SK-N-SH (cell line): ENCODE results near the gene POLN.

Source experiments
- CHD2 ChIP-seq: fragments of 150-350 bp; IDR thresholded peaks from 2 replicates; pipeline ENCODE4 v1.6.1; 2018; ENCODE audit warnings: low read length; ENCODE audit not compliant: partially characterized antibody
- CTCF ChIP-seq: fragments of 200-600 bp; sonication (generic); IDR thresholded peaks from 2 replicates; pipeline ENCODE4 v1.6.1; 2017; ENCODE audit warnings: antibody characterized with exemption, mild to moderate bottlenecking, moderate library complexity
- EP300 ChIP-seq, 2 experiments: IDR thresholded peaks; 2 replicates each; pipeline versions ENCODE4 v1.4.0 to v1.6.1; 2012; ENCODE audit warnings: borderline replicate concordance in 1 of 2, low read depth in 1 of 2, low read length in 1 of 2
- EZH2phosphoT487 ChIP-seq: fragments of 200-600 bp; sonication (generic); IDR thresholded peaks from 2 replicates; pipeline ENCODE4 v1.6.1; 2017; ENCODE audit warnings: low read depth, mixed run types, mild to moderate bottlenecking, antibody characterized with exemption, moderate library complexity, borderline replicate concordance
- GATA2 ChIP-seq: sonication (generic); formaldehyde crosslinking; IDR thresholded peaks from 2 replicates; pipeline ENCODE4 v1.5.0; 2020; ENCODE audit warnings: mild to moderate bottlenecking, missing genetic modification reagents
- JUND ChIP-seq: IDR thresholded peaks from 2 replicates; pipeline ENCODE4 v1.4.0; 2012
- MAX ChIP-seq: IDR thresholded peaks from 2 replicates; pipeline ENCODE4 v1.4.0; 2012; ENCODE audit warnings: low read depth
- MEF2A ChIP-seq: IDR thresholded peaks from 2 replicates; pipeline ENCODE4 v1.4.0; 2012; ENCODE audit warnings: low read depth, borderline replicate concordance
- POLR2AphosphoS5 ChIP-seq: IDR thresholded peaks from 2 replicates; pipeline ENCODE4 v1.6.1; 2012; ENCODE audit warnings: low read depth, low read length
- RFX5 ChIP-seq: IDR thresholded peaks from 2 replicates; pipeline ENCODE4 v1.6.1; 2012; ENCODE audit warnings: mild to moderate bottlenecking, improper control_type of control experiment, low read length
- RXRA ChIP-seq: IDR thresholded peaks from 2 replicates; pipeline ENCODE4 v1.4.0; 2012; ENCODE audit warnings: low read depth, mild to moderate bottlenecking, borderline replicate concordance
- TCF12 ChIP-seq: IDR thresholded peaks from 2 replicates; pipeline ENCODE4 v1.4.0; 2012
- YY1 ChIP-seq: IDR thresholded peaks from 2 replicates; pipeline ENCODE4 v1.4.0; 2012; ENCODE audit warnings: low read depth, mild to moderate bottlenecking
- TF ChIP-seq, protein P1 (sequence below): IDR thresholded peaks from 2 replicates; pipeline ENCODE4 v1.6.1; 2012; ENCODE audit warnings: mild to moderate bottlenecking, low read depth, low read length, moderate library complexity

DNA sequence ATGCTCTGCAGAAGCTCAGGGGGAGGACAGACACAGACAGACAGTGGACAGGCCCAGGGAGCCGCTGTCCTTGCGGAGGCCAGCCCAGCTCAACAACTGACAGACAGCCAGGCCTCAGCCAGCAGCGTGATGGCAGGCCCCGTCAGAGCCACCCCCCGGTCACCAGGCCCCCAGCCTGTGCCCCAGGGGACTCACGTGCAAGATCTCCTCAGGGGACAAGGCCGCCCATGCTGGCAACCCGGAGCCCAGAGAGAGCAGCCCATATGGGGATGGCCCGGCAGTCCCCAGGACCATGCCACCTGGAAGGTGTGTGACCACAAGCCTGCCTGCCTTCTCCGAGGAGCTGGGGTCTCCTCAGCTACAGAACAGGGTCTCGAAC lies 48.0 kb upstream of the POLN start:
- TF ChIP-seq MAX (no peak), CTCF (no peak), RFX5 (no peak), MEF2A (no peak), POLR2AphosphoS5 (no peak), EZH2phosphoT487 (no peak), TCF12 (no peak), JUND (no peak), YY1 (no peak), CHD2 (no peak), EP300 (IDR thresholded peaks at IDR 0.05; ENCODE audit: borderline replicate concordance in 1 of 2, low read depth in 1 of 2, low read length in 1 of 2) (no peak), GATA2 (CRISPR knock-in tag) (no peak), RXRA (no peak)
- TF ChIP-seq, protein P1, sequence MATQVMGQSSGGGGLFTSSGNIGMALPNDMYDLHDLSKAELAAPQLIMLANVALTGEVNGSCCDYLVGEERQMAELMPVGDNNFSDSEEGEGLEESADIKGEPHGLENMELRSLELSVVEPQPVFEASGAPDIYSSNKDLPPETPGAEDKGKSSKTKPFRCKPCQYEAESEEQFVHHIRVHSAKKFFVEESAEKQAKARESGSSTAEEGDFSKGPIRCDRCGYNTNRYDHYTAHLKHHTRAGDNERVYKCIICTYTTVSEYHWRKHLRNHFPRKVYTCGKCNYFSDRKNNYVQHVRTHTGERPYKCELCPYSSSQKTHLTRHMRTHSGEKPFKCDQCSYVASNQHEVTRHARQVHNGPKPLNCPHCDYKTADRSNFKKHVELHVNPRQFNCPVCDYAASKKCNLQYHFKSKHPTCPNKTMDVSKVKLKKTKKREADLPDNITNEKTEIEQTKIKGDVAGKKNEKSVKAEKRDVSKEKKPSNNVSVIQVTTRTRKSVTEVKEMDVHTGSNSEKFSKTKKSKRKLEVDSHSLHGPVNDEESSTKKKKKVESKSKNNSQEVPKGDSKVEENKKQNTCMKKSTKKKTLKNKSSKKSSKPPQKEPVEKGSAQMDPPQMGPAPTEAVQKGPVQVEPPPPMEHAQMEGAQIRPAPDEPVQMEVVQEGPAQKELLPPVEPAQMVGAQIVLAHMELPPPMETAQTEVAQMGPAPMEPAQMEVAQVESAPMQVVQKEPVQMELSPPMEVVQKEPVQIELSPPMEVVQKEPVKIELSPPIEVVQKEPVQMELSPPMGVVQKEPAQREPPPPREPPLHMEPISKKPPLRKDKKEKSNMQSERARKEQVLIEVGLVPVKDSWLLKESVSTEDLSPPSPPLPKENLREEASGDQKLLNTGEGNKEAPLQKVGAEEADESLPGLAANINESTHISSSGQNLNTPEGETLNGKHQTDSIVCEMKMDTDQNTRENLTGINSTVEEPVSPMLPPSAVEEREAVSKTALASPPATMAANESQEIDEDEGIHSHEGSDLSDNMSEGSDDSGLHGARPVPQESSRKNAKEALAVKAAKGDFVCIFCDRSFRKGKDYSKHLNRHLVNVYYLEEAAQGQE, result no peak
